Measurements from ENCODE around the gene VPS11.
A peak's percentile ranks its signal among the peaks of the same experiment; 100 is the strongest.
"Not testable (repeated sequence)": the region's sequence is repeated elsewhere in the genome, so short reads cannot be mapped to it uniquely, and the experiment has no call there.

Gene VPS11

DNA sequence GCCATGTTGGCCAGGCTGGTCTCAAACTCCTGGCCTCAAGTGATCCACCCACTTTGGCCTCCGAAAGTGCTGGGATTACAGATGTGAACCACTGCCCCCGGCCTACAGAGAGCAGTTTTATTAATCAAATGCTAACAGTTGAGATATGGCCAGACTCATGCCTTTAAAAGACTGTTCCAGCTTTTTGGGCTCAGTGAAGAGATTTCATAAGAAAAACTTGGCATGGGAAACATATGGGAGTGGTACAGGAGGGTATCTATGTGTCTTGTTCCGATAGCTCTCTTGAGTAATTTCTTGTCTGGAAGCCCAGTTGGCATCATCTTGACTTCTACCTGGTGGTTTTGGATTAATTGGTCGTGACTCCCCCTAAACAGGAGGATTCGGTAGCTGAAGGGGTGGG is 28.7 kb upstream of the VPS11 start:
- no peak for DNase-seq (ENCODE audit: low read depth in 2 of 2)

DNA sequence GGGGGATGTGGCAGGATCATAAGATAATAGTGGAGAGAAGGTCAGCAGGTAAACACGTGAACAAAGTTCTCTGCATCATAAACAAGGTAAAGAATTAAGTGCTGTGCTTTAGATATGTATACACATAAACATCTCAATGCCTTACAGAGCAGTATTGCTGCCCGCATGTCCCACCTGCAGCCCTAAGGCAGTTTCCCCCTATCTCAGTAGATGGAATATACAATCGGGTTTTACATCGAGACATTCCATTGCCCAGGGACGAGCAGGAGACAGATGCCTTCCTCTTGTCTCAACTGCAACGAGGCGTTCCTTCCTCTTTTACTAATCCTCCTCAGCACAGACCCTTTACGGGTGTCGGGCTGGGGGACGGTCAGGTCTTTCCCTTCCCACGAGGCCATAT is 28.1 kb upstream of the VPS11 start:
- DNase-seq (ENCODE audit: low read depth in 2 of 2): not testable (repeated sequence)

DNA sequence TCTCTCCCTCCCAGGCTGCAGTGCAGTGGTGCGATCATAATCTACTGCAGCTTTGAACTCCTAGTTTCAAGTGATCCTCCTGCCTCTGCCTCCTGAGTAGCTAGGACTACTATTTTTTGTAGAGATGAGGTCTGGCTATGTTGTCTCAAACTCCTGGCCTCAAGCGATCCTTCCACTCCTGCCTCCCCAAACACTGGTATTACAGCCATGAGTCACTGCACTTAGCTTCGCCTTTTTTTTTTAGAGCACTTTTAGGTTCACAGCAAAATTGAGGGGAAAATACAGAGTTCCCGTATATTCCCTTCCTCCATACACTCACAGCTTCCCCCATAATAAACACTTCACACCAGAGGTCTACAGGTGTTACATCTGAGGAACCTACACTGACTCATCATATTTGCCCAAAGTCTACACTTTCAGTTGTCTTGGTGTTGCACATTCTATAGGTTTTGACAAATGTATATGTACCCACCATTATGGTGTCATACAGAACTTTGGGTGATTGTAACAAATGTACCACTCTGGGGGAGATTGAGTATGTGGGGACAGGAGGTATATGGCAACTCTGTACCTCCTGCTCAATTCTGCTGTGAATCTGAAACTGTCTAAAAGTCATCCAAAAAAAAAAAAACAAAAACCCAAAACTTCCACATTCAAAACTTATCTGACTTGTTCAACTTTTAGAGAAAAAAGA is 25.6 kb upstream of the VPS11 start:
- no peak for DNase-seq (ENCODE audit: low read depth in 2 of 2)

DNA sequence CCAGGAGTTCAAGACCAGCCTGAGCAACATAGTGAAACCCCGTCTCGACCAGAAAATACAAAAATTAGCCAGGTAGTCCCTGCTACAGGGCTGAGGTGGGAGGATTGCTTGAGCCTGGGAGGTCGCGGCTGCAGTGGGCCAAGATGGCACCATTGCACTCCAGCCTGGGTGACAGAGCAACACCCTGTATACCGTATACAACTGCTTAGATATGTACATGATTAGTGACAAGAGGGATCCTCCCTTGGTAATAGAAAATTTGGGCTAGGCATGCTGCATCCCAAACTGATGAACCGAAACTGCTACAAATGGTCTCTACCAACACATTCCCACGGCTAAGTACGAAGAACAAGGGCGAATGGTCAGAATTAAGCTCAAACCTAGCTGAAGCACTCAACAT is 24.7 kb upstream of the VPS11 start:
- no peak for DNase-seq (ENCODE audit: low read depth in 2 of 2)

DNA sequence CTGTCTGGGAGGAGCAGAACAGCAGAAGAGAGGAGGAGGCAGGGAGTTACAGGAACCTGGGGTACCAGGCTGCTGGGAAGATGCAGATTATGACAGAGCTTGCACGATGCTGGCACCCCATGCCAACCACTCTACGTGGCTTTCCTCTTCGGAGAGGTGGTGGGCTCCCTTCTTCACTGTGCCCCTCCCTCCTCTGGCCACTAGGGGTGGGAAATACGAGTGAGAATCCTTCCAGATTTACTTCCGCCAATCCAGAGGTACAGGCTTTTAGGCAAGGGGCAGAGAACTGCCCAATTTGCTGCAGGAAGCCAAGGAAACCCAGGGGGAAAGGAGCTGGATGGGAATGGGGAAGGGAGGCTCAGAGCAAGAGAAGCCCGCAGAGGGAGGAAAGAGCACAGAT is 22.9 kb upstream of the VPS11 start:
- no peak for DNase-seq (ENCODE audit: low read depth in 2 of 2)

DNA sequence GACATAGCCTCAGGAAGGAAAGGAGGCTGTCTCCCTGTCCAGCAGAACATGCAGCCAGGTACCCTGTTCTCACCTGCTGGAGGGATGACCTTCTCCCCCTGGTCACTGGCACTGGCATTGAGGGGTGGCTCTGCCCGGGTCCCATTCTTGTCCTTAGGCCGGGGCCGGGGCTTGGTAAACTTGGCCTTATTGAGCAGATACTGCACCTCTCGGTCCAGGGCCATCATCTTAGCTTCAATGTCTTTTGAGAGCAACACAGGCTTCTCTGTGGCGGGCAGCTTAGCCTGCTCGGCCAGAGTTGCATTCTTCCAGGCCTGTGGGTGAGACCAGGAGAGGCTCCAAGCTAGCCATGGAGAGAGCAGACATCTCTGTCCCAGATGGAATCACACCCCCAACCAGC is 21.1 kb upstream of the VPS11 start:
- no peak for DNase-seq (ENCODE audit: low read depth in 2 of 2)

DNA sequence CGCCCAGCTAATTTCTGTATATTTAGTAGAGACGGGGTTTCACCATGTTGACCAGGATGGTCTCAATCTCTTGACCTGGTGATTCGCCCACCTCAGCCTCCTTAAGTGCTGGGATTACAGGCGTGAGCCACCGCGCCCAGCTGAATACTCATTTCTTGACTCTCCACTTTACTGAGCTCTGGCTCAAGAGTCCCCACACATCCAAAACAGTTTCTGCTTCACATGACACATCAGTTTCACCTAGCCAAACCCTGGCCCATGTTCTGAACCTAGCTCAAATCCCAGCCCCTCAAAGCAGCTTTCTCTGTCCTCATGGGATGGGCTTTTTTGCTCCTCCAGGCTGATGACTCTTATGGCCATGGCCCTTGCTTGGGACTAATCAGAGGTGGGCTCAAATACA is 20.4 kb upstream of the VPS11 start:
- DNase-seq (ENCODE audit: low read depth in 2 of 2): no peak

DNA sequence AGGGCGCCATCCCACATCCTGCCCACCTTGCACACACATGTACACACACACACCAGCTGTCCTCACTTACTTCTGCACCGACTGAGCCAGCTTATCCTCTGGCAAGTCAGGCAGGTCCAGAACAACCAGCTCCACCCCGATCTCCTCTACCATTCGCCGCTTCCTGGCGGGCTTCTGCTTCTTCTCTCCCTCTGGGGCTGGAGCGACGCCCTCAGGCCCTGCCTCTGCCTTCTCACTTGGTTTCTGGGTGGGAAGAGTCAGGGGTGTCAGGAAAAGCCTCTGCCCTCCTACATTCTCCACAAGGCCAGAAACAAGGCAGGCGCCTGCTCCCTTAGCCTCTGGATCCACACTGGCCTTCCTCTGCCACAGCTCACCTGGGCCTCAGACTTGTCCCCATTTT is 19.0 kb upstream of the VPS11 start:
- no peak for DNase-seq (ENCODE audit: low read depth in 2 of 2)

DNA sequence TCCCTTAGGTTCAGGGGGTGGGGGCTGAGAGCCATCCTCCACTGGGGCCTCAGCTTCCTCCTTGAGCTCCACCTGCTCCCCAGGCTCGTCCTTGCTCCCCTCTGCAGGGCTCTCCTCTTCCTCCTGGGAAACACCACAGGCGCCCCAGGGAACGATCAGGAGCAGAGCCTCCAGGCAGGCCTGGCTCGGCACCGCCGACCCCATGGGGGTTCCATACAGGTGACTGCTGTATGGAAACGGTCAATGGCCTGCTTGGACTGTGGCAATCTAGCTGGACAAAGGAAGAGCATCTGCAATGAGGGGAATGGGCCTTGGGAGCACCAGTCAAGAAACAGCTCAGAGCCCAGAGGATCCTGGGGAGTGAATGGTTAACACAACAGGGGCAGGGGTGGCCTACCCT is 18.5 kb upstream of the VPS11 start:
- no peak for DNase-seq (ENCODE audit: low read depth in 2 of 2)

DNA sequence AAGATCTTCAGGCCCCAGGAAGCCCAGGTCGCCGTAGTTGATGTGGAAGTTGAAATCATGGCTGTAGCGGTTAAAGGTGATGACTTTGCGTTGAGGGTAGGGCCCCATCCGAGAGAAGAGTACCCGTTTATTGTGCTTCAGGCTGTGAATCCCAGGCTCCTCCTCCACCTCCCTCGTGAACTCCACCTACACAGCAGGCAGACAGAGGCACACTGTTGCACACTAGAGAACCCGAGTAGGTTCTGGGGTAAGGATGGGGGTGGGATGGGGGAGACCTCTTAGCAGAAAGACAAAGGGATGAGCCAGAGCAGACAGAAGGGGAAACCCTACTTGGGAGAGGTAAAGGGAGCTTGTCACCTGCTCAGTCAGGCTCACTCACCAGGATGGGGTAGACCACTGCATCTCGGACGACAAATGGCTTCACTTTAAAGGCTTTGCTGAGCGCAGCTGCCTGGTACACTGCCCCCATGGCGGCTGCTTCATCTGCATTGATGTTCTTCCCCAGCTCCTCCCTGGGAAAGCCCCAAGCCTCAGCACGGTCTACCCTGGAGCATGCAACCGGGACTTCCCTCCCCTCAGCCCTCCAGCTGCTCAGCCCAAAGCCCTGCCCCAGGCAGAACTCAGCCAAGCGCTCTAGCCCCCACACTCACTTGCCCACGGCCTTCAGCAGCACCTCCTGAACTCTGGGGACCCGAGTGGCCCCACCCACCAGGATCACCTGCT is 16.0 kb upstream of the VPS11 start:
- no peak for DNase-seq (ENCODE audit: low read depth in 2 of 2)

DNA sequence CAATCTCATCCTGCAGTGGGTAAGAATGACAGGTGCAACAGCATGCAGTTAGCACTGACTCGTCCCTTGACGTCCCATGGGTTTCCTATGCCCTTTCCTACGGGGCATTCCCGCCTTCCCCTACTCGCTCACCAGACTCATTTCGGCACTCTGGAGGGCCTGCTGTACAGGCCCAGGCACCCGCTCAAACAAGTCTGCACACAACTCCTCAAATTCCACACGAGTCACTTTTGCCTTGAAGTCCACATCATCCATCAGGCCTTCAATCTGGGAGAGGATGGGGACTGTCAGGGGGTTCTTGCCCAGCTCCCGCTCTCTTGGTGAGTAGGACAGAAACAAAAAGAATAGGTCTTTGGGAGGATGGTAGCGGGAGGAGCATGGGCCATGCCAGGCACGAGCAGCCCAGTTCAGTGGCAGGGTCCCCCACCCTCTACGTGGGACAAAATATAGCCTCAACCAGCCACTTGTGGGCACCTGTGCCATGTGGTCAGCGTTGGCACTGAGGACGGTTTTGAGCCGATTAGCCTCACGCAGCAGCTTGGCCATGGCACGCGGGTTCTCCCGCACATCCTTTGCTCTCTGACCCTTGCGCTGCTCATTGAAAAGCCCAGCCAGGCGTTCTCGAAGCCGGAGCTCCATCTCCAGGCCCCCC is 15.3 kb upstream of the VPS11 start:
- DNase-seq (ENCODE audit: low read depth in 2 of 2): no peak

DNA sequence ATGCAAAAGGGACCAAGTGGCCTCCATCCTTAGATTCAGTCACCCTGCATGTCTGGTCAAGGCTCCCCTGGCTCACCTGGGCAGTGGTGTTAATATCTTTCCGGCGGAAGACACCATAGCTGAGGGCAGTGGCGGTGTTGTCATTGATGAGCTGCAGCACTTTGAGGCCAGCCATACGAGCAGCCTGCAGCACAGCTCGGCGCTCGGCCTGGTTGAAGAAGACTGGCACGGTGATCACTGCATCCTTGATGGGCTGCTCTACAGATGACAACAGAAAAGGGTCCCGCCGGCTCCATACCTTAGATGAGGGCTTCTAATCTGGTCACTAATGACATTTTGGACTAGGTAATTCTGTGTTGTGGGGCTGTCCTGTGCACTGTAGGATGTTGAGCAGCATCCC is 13.2 kb upstream of the VPS11 start:
- DNase-seq (ENCODE audit: low read depth in 2 of 2): no peak

DNA sequence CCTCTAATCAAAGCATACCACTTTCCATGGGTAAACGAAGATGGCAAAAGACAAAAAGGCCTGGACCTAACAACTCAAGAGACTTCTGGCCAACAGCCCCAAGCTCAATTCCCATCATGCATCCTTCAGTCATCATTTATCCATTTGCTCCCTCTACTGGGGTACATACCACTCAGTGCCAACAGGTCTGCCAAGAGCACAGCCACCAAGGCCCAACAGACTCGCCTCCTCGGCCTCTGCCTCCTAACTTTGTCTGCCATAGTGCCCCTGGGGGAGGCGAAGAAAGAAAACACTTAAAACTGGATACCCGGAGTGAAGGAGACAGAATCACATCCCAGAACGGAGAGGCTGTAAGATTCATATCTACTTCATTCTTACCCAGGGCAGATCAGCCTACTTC is 11.7 kb upstream of the VPS11 start:
- DNase-seq (ENCODE audit: low read depth in 2 of 2): no peak

DNA sequence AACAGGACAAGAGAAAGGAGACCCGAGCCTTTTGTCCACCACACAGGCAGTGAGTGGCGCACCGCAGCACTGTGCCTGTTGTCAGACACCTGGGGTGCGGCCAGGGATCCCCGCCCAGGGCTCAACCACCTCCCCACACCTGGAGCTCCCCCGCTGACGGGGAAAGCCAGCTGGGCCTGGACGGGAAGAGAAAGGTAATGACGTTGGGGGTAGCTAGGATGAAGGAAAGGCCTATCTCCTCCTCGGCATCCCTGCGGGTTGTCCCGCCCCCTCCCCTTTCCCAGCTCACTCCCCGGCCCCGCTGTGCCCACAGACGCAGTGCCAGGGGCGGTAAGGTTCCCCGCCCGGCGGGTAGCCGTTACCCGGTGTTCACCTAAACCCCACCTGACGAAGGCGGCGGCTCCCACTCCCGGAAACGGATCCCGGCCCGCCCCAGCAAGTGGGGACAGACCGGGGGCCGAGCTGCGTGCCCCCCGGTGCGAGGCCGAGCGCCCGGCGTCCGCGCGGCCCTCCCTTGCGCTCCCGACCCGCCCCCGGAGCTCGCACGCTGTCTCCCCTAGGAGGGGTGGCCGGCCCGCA is 11.1 kb upstream of the VPS11 start:
- DNase-seq (ENCODE audit: low read depth in 2 of 2): peak; percentile 15 to 24

DNA sequence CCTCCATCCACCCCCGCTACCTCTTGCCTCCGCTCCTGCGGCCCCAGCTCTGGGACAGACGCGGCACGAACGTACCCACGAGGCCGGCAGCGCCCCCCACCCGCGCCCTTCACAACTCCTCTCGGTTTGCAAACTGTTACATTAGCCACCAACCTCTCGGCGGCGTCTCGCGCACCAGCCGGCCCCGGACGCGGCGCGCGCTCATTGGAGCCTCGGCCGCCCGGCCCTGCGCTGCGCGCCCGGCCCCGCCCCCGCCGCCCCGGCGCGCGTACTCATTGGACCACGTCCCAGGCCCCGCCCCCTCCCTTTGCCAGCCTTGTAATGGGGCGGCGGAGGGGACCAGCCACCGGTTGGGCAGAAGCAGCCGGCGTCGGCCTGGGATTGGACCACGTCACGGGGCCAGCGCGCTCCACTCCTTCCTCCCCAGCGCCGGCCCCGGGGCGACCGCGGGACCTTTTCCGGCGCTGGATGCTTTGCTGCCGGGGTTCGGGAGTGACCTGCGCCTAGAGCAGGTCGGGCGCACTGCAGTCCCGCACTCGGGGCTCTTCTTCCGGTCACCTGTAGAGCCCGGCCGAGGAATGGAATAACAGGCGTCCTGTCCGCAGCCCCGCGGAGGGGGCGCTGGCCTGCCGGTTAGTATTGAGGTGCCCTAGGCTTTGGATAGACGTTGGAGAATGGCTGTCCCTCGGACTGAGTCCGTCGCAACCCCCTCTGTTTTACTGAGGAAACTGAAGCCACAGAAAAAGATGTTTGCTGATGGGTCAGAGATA is 10.4 kb upstream of the VPS11 start, which contains the start of gene HYOU1:
TSS of gene HYOU1 (minus strand) at position 206 of the 770 bp plus-strand sequence. CDS start 1,045 bp downstream, outside the sequence.
- DNase-seq (ENCODE audit: low read depth in 2 of 2): peak; percentile 99

DNA sequence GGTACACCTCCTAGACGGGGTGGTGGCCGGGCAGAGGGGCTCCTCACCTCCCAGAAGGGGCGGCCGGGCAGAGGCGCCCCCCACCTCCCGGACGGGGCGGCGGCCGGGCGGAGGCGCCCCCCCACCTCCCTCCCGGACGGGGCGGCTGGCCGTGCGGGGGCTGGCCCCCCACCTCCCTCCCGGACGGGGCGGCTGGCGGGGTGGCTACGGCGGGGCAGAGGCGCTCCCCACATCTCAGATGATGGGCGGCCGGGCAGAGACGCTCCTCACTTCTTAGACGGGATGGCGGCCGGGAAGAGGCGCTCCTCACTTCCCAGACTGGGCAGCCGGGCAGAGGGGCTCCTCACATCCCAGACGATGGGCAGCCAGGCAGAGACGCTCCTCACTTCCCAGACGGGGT is 8.5 kb upstream of the VPS11 start:
- not testable (repeated sequence) for DNase-seq (ENCODE audit: low read depth in 2 of 2)

DNA sequence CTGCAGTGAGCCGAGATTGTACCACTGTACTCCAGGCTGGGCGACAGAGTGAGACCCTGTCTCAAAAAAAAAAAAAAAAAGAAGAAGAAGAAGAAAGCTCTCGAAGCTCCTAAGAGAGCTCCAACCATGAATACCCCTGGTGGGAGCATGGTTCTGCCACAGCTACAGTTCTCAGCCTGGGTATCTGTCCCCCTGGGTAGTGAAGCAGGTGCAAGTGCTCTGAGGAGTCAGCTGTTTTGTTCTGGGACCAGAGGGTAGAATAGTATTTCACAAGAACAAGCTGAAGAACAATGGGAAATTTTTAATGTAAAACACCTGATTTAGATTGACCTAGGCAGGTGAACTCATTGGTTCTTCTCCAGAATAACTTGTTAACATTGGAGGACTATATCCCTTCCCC is 6.4 kb upstream of the VPS11 start:
- DNase-seq (ENCODE audit: low read depth in 2 of 2): no peak

DNA sequence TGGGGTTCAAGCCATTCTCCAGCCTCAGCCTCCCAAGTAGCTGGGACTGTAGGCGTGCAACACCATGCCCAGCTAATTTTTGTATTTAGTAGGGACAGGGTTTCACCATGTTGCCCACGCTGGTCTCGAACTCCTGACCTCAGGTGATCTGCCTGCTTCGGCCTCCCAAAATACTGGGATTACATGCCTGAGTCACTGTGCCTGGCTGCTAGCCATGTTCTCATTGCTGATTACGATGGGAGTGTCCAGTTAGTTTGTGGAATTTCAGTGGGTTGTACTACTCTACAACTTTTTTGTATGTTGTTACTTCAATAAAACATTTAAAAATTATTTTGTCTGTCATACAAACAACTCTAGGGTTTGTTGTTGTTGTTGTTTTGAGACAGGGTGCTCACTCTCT is 4.8 kb upstream of the VPS11 start:
- DNase-seq (ENCODE audit: low read depth in 2 of 2): no peak

DNA sequence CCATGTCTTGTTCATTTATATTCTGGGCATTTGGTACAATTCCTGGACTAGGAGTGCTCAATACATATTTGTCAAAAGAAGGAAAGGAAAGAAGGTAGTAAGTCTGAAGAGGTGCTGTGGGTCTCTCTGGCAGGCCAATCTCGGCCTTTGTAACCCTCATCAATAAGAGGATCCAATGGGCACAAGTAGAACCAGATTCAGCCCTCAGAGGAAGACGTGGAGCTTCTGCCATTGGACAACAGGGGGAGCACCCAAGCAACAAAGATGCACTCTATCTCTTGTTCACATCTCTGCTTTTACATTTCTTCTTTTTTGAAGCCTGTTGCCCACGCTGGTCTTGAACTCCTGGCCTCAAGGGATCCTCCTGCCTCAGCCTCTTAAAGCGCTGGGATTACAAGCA is 2.2 kb upstream of the VPS11 start:
- DNase-seq (ENCODE audit: low read depth in 2 of 2): peak in 1 of 2 donors; percentile 25

DNA sequence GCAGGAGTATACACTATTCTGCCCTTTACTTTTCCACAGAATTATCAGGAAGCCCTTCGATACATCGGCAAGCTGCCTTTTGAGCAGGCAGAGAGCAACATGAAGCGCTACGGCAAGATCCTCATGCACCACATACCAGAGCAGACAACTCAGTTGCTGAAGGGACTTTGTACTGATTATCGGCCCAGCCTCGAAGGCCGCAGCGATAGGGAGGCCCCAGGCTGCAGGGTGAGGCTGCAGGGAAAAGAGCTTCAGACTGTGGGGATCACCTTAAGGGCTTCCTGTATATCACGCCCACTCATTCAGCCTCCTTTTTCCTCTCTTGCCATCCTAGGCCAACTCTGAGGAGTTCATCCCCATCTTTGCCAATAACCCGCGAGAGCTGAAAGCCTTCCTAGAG is 10.2 kb downstream of the VPS11 start:
- no peak for DNase-seq (ENCODE audit: low read depth in 2 of 2)

DNA sequence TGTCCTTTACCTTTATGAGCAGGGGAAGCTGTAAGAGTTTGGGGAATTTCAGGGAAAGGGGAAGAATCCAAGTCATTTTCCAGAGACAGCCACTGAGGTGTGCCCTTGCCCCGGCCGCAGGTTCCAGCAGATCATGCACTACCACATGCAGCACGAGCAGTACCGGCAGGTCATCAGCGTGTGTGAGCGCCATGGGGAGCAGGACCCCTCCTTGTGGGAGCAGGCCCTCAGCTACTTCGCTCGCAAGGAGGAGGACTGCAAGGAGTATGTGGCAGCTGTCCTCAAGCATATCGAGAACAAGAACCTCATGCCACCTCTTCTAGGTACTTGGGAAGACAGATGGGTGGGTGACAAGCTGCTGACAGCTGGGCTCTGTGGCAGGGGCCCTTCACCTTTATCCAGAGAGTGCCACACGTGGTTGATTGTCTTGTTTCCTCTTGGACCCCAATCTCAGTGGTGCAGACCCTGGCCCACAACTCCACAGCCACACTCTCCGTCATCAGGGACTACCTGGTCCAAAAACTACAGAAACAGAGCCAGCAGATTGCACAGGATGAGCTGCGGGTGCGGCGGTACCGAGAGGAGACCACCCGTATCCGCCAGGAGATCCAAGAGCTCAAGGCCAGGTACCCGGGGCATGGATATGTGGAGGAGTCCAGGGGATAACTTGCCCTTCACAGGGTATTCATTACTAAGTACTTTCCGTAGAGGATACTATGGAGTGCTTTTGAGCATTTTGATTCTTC is 11.2 kb downstream of the VPS11 start:
- no peak for DNase-seq (ENCODE audit: low read depth in 2 of 2)
